Liver (tissue), 9 donors: ENCODE results near the gene C4B. TPM values are rescaled to one million over a fixed set of nuclear protein-coding genes. Genes with fewer than 3 reads are reported as not detected.
"Not testable (repeated sequence)": the region's sequence is repeated elsewhere in the genome, so short reads cannot be mapped to it uniquely, and the experiment has no call there.

Source experiments
- DNase-seq: peaks from one replicate; pipeline ENCODE4 v3.0.0-alpha.2; 2017; ENCODE audit warnings: low spot score
- H3K27ac ChIP-seq, 2 donors: one replicate each; pipeline ENCODE4 v1.7.0; 2013; ENCODE audit warnings: inconsistent platforms in 2 of 2, low read length in 2 of 2, control low read depth in 1 of 2, low read depth in 1 of 2, mild to moderate bottlenecking in 1 of 2
- H3K27me3 ChIP-seq, 4 donors: one replicate each; pipeline versions ENCODE4 v1.6.1 to v1.7.0; 2013; ENCODE audit warnings: low read length in 3 of 4, inconsistent platforms in 1 of 4, mild to moderate bottlenecking in 1 of 4, moderate library complexity in 1 of 4; ENCODE audit not compliant: control insufficient read depth in 4 of 4, insufficient read depth in 4 of 4
- H3K36me3 ChIP-seq, 4 donors: one replicate each; pipeline versions ENCODE4 v1.6.1 to v1.7.0; 2013; ENCODE audit warnings: low read length in 3 of 4, mild to moderate bottlenecking in 3 of 4, low read depth in 1 of 4, moderate library complexity in 1 of 4; ENCODE audit not compliant: control insufficient read depth in 4 of 4, insufficient read depth in 3 of 4
- H3K4me1 ChIP-seq, 4 donors: one replicate each; pipeline versions ENCODE4 v1.6.1 to v1.7.0; 2013; ENCODE audit warnings: low read length in 3 of 4, mild to moderate bottlenecking in 3 of 4, moderate library complexity in 1 of 4; ENCODE audit not compliant: control insufficient read depth in 4 of 4, insufficient read depth in 4 of 4
- H3K4me3 ChIP-seq, 3 donors: one replicate each; pipeline versions ENCODE4 v1.6.1 to v1.7.0; 2013; ENCODE audit warnings: low read length in 3 of 3, control low read depth in 1 of 3, low read depth in 1 of 3, mild to moderate bottlenecking in 1 of 3
- H3K9ac ChIP-seq, 2 donors: one replicate each; pipeline ENCODE4 v1.7.0; 2013; ENCODE audit warnings: low read length in 2 of 2, mild to moderate bottlenecking in 2 of 2, moderate library complexity in 2 of 2, control low read depth in 1 of 2, low read depth in 1 of 2
- H3K9me3 ChIP-seq, 4 donors: one replicate each; pipeline versions ENCODE4 v1.6.1 to v1.7.0; 2013; ENCODE audit warnings: low read length in 3 of 4; ENCODE audit not compliant: control insufficient read depth in 4 of 4
- EGR1 ChIP-seq, 2 donors: IDR thresholded peaks; 2 replicates each; pipeline ENCODE4 v1.6.1; 2016 to 2018; ENCODE audit warnings: antibody characterized with exemption in 2 of 2, low read depth in 2 of 2
- FOXA1 ChIP-seq: IDR thresholded peaks from 2 replicates; pipeline ENCODE4 v1.6.1; 2016; ENCODE audit warnings: antibody characterized with exemption
- FOXA2 ChIP-seq: IDR thresholded peaks from 2 replicates; pipeline ENCODE4 v1.6.1; 2016; ENCODE audit warnings: antibody characterized with exemption
- GABPA ChIP-seq, 2 donors: IDR thresholded peaks in 1 of 2; conservative IDR thresholded peaks in 1 of 2; 2 replicates each; pipeline ENCODE4 v1.6.1; 2016; ENCODE audit warnings: antibody characterized with exemption in 2 of 2, mild to moderate bottlenecking in 1 of 2, moderate library complexity in 1 of 2
- HNF4A ChIP-seq, 2 donors: conservative IDR thresholded peaks; 2 replicates each; pipeline ENCODE4 v1.6.1; 2016; ENCODE audit warnings: antibody characterized with exemption in 2 of 2, mild to moderate bottlenecking in 2 of 2
- HNF4G ChIP-seq: IDR thresholded peaks from 2 replicates; pipeline ENCODE4 v1.6.1; 2016; ENCODE audit warnings: antibody characterized with exemption
- JUND ChIP-seq, 2 donors: IDR thresholded peaks; 2 replicates each; pipeline ENCODE4 v1.6.1; 2016; ENCODE audit warnings: antibody characterized with exemption in 2 of 2
- NR2F2 ChIP-seq: IDR thresholded peaks from 2 replicates; pipeline ENCODE4 v1.6.1; 2016; ENCODE audit warnings: antibody characterized with exemption
- RAD21 ChIP-seq, 2 donors: IDR thresholded peaks; 2 replicates each; pipeline ENCODE4 v1.6.1; 2016; ENCODE audit warnings: antibody characterized with exemption in 2 of 2, mild to moderate bottlenecking in 2 of 2
- RXRA ChIP-seq, 2 donors: IDR thresholded peaks; 2 replicates each; pipeline ENCODE4 v1.6.1; 2017 to 2018; ENCODE audit warnings: antibody characterized with exemption in 2 of 2, mild to moderate bottlenecking in 1 of 2
- SP1 ChIP-seq: IDR thresholded peaks from 2 replicates; pipeline ENCODE4 v1.6.1; 2018; ENCODE audit warnings: antibody characterized with exemption, mild to moderate bottlenecking
- TAF1 ChIP-seq: conservative IDR thresholded peaks from 2 replicates; pipeline ENCODE4 v1.6.1; 2016; ENCODE audit warnings: antibody characterized with exemption, mild to moderate bottlenecking
- YY1 ChIP-seq: IDR thresholded peaks from 2 replicates; pipeline ENCODE4 v1.6.1; 2016; ENCODE audit warnings: antibody characterized with exemption, mild to moderate bottlenecking
- WGBS: extraction: QIAGEN DNeasy Blood & Tissue Kit; methylation state at CpG from one replicate; pipeline ENCODE4 v1.1.7; 2013; 5-methylcytosine and 5-hydroxymethylcytosine counted together
- polyA plus RNA-seq, 2 donors: library from polyadenylated mRNA; stranded (reverse) in 1 of 2; unstranded in 1 of 2; fragments of 200-250 nt in 1 of 2; fragments of >200 nt in 1 of 2; fragmentation: Nextera tagmentation in 1 of 2; extraction: Ambion mirVana in 1 of 2; gene quantifications; one replicate each; pipeline versions ENCODE4 v1.2.1 to v1.2.3, GENCODE V29; 2013 to 2015
- total RNA-seq, 2 donors: library from RNA; depleted of rRNA; stranded (reverse); fragments of >200 nt; gene quantifications; one replicate each; pipeline ENCODE4 v1.2.3, GENCODE V29; 2014
- TF ChIP-seq, protein P1 (sequence below): IDR thresholded peaks from 2 replicates; pipeline ENCODE4 v1.6.1; 2016; ENCODE audit warnings: antibody characterized with exemption
- TF ChIP-seq, protein P2 (sequence below): IDR thresholded peaks from 2 replicates; pipeline ENCODE4 v1.6.1; 2016; ENCODE audit warnings: antibody characterized with exemption
- TF ChIP-seq, protein P3 (sequence below): IDR thresholded peaks from 2 replicates; pipeline ENCODE4 v1.6.1; 2016; ENCODE audit warnings: antibody characterized with exemption
- TF ChIP-seq, protein P4 (sequence below): IDR thresholded peaks from 2 replicates; pipeline ENCODE4 v1.6.1; 2016; ENCODE audit warnings: antibody characterized with exemption, mild to moderate bottlenecking
- TF ChIP-seq, protein P5 (sequence below): fragments of 150-350 bp; IDR thresholded peaks from 2 replicates; pipeline ENCODE4 v1.5.1; 2017; ENCODE audit warnings: improper control_type of control experiment, low read depth, low read length; ENCODE audit not compliant: missing input control
- donor health status: healthy.
- donor health status: healthy.
- donor health status: healthy.
- donor health status: healthy.
- donor health status: healthy.

Gene C4B
- total RNA-seq (1,000 to 10,000 TPM in 1 of 2 donors, 100 to 1,000 TPM in 1; 666 to 1,114 TPM), polyA plus RNA-seq (1,000 to 10,000 TPM; 1,699 to 3,560 TPM)

DNA sequence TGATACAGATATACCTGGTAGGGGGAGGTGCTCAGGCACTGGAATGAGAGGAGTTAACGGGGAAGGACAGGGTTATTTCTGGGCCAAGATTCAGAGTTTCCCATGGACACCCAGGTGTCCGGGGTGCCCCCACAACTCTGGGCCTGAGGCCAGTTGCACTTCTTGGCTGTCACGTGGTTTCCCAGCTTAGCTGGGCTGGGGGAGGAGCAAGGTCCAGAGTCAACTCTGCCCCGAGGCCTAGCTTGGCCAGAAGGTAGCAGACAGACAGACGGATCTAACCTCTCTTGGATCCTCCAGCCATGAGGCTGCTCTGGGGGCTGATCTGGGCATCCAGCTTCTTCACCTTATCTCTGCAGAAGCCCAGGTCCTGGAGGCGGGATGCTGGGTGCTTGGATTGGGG is at the start of gene C4B:
Gene C4B, plus strand, starts transcription at position 249 of the 400 bp plus-strand sequence. Its CDS starts 51 bp downstream, at position 300.
- H3K4me3 ChIP-seq, H3K9ac ChIP-seq, DNase-seq, H3K27me3 ChIP-seq, H3K36me3 ChIP-seq, H3K27ac ChIP-seq, H3K4me1 ChIP-seq, H3K9me3 ChIP-seq: not testable (repeated sequence)
- no CpG with 5 or more reads among the region's 6 CpGs for WGBS

DNA sequence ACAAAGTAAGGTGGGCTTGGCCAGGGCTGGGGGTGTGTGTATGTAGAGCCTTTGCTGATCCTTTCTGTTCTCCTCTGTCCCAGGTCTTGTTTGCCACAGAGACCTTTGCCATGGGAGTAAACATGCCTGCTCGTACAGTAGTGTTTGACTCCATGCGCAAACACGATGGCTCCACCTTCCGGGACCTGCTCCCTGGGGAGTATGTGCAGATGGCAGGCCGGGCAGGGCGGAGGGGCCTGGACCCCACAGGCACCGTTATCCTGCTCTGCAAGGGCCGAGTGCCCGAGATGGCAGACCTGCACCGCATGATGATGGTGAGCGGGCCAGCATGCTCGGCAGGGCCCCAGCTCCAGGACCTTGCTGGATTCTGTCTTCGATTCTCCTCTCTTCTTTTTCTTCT is 48.9 kb upstream of the C4B start:
- 55% methylated on average over 13 of the region's 13 CpGs for WGBS
- H3K27me3 ChIP-seq: no peaks in the 10 kb centered on the region
- peaks cover 0 to 32% (median 18%) of the 10 kb centered on the region in 4 donors for H3K4me1 ChIP-seq
- H3K9ac ChIP-seq: no peak overlapping the region
- H3K27ac ChIP-seq: no peak overlapping the region
- no peak for TF ChIP-seq HNF4G
- TF ChIP-seq EGR1 (IDR thresholded peaks at IDR 0.05; ENCODE audit: low read depth in 2 of 2): no peak
- no peak for TF ChIP-seq JUND (IDR thresholded peaks at IDR 0.05)
- TF ChIP-seq NR2F2: no peak
- TF ChIP-seq, protein P1, sequence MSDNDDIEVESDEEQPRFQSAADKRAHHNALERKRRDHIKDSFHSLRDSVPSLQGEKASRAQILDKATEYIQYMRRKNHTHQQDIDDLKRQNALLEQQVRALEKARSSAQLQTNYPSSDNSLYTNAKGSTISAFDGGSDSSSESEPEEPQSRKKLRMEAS: no peak
- TF ChIP-seq TAF1: no peak
- TF ChIP-seq SP1: peak; percentile 18
- TF ChIP-seq RXRA (IDR thresholded peaks at IDR 0.05): peak; percentile 52 to 57
- peak; percentile 72 for TF ChIP-seq FOXA2
- TF ChIP-seq, protein P2, sequence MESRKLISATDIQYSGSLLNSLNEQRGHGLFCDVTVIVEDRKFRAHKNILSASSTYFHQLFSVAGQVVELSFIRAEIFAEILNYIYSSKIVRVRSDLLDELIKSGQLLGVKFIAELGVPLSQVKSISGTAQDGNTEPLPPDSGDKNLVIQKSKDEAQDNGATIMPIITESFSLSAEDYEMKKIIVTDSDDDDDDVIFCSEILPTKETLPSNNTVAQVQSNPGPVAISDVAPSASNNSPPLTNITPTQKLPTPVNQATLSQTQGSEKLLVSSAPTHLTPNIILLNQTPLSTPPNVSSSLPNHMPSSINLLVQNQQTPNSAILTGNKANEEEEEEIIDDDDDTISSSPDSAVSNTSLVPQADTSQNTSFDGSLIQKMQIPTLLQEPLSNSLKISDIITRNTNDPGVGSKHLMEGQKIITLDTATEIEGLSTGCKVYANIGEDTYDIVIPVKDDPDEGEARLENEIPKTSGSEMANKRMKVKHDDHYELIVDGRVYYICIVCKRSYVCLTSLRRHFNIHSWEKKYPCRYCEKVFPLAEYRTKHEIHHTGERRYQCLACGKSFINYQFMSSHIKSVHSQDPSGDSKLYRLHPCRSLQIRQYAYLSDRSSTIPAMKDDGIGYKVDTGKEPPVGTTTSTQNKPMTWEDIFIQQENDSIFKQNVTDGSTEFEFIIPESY: no peak
- TF ChIP-seq FOXA1: peak; percentile 87
- TF ChIP-seq YY1: peak; percentile 68
- TF ChIP-seq, protein P3, sequence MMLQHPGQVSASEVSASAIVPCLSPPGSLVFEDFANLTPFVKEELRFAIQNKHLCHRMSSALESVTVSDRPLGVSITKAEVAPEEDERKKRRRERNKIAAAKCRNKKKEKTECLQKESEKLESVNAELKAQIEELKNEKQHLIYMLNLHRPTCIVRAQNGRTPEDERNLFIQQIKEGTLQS: no peak
- TF ChIP-seq GABPA (IDR thresholded peaks at IDR 0.05 in 1 of 2, conservative IDR thresholded peaks at IDR 0.05 in 1 of 2): peak in 1 of 2 donors; percentile 64
- TF ChIP-seq HNF4A (conservative IDR thresholded peaks at IDR 0.05): peak; percentile 51 to 61
- peak; percentile 61 to 72 for TF ChIP-seq RAD21 (IDR thresholded peaks at IDR 0.05)
- TF ChIP-seq, protein P4, sequence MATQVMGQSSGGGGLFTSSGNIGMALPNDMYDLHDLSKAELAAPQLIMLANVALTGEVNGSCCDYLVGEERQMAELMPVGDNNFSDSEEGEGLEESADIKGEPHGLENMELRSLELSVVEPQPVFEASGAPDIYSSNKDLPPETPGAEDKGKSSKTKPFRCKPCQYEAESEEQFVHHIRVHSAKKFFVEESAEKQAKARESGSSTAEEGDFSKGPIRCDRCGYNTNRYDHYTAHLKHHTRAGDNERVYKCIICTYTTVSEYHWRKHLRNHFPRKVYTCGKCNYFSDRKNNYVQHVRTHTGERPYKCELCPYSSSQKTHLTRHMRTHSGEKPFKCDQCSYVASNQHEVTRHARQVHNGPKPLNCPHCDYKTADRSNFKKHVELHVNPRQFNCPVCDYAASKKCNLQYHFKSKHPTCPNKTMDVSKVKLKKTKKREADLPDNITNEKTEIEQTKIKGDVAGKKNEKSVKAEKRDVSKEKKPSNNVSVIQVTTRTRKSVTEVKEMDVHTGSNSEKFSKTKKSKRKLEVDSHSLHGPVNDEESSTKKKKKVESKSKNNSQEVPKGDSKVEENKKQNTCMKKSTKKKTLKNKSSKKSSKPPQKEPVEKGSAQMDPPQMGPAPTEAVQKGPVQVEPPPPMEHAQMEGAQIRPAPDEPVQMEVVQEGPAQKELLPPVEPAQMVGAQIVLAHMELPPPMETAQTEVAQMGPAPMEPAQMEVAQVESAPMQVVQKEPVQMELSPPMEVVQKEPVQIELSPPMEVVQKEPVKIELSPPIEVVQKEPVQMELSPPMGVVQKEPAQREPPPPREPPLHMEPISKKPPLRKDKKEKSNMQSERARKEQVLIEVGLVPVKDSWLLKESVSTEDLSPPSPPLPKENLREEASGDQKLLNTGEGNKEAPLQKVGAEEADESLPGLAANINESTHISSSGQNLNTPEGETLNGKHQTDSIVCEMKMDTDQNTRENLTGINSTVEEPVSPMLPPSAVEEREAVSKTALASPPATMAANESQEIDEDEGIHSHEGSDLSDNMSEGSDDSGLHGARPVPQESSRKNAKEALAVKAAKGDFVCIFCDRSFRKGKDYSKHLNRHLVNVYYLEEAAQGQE: peak; percentile 1
- TF ChIP-seq, protein P5, sequence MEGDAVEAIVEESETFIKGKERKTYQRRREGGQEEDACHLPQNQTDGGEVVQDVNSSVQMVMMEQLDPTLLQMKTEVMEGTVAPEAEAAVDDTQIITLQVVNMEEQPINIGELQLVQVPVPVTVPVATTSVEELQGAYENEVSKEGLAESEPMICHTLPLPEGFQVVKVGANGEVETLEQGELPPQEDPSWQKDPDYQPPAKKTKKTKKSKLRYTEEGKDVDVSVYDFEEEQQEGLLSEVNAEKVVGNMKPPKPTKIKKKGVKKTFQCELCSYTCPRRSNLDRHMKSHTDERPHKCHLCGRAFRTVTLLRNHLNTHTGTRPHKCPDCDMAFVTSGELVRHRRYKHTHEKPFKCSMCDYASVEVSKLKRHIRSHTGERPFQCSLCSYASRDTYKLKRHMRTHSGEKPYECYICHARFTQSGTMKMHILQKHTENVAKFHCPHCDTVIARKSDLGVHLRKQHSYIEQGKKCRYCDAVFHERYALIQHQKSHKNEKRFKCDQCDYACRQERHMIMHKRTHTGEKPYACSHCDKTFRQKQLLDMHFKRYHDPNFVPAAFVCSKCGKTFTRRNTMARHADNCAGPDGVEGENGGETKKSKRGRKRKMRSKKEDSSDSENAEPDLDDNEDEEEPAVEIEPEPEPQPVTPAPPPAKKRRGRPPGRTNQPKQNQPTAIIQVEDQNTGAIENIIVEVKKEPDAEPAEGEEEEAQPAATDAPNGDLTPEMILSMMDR: no peak
- no peaks in the 10 kb centered on the region for H3K9me3 ChIP-seq
- no peak overlapping the region for H3K4me3 ChIP-seq
- peak; percentile 54 for DNase-seq
- H3K36me3 ChIP-seq: peaks cover 23 to 81% (median 57%) of the 10 kb centered on the region in 4 donors
